ENCODE results near the gene AGPS.

AGPS gene

DNA sequence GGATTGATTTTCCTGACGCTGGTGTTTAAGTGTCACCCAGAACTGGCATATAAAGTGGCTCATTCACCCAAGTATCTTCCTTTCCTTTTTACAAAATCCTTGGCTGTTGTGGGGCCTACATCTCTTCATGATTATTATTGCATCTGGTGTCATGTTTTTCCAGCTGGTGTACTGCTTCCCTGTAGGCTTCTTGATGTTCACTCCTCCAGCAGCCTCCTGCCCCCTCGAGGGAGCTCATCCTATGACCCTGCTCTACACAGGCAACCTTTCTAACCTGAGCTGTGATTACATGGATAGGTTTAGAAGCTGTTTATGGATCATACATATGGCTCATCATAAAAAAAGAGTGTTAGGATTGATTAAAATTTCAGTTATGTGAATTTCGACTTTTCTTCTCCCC is 12.4 kb upstream of the AGPS start:
- 92 to 100% methylated on average over 2 to 3 of the region's 3 CpGs for WGBS, 2 experiments
- no peaks in the 10 kb centered on the region for H3K4me1 ChIP-seq (ENCODE audit: control insufficient read depth, insufficient read depth, low read length)
- H3K27ac ChIP-seq (ENCODE audit: insufficient read depth, low read depth, low read length, poor library complexity, severe bottlenecking), result no peak overlapping the region
- no peak overlapping the region for H3K4me3 ChIP-seq (ENCODE audit: insufficient read depth, low read depth, low read length)
- no peaks in the 10 kb centered on the region for H3K36me3 ChIP-seq (ENCODE audit: control insufficient read depth, insufficient read depth, low read length)
- H3K27me3 ChIP-seq (ENCODE audit: control insufficient read depth, insufficient read depth, low read length, poor library complexity, severe bottlenecking), result no peaks in the 10 kb centered on the region
- no peaks in the 10 kb centered on the region for H3K9me3 ChIP-seq (ENCODE audit: control insufficient read depth, low read length)

DNA sequence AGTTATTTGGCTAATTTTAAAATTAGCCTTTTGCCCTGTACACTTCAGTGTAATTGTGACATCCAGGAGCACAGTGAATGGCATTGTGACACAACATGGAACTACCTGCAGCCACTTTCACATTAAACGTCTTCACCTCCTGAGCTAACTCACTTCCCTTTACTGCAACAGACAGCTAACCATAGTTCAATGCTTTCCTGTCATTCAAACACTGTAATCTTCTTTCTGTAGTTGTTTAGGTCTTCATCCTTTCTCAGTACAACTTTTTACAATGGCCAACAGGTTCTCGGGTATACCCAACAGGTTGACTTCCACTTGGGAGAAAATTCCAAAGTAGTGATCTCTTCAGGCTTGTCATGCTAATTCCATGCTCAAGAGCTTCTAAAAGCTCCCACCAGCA is 8.6 kb upstream of the AGPS start:
- no peaks in the 10 kb centered on the region for H3K9me3 ChIP-seq (ENCODE audit: control insufficient read depth, low read length)
- no peaks in the 10 kb centered on the region for H3K36me3 ChIP-seq (ENCODE audit: control insufficient read depth, insufficient read depth, low read length)
- 52 to 54% methylated on average over 2 of the region's 2 CpGs for WGBS, 2 experiments
- no peaks in the 10 kb centered on the region for H3K27me3 ChIP-seq (ENCODE audit: control insufficient read depth, insufficient read depth, low read length, poor library complexity, severe bottlenecking)
- H3K4me3 ChIP-seq (ENCODE audit: insufficient read depth, low read depth, low read length), result no peak overlapping the region
- H3K4me1 ChIP-seq (ENCODE audit: control insufficient read depth, insufficient read depth, low read length), result no peaks in the 10 kb centered on the region
- no peak overlapping the region for H3K27ac ChIP-seq (ENCODE audit: insufficient read depth, low read depth, low read length, poor library complexity, severe bottlenecking)

DNA sequence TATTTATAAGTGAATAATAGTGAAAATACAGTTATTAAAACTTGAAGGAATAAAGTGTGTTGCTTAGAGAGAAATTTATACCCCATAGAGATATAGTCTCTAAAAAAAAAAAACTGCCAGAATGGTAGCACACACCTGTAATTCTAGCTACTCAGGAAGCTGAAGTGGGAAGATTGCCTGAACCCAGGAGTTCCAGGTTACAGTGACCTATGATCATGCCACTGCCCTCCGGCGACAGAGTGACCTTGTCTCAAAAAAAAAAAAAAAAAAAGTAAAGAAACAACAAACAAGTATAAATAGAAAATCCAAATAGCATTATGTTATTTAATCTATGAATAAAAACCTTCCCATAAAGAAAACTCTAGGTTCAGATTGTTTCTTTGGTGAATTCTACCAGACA is 7.4 kb upstream of the AGPS start:
- H3K27ac ChIP-seq (ENCODE audit: insufficient read depth, low read depth, low read length, poor library complexity, severe bottlenecking), result no peak overlapping the region
- H3K4me3 ChIP-seq (ENCODE audit: insufficient read depth, low read depth, low read length), result no peak overlapping the region
- no peaks in the 10 kb centered on the region for H3K9me3 ChIP-seq (ENCODE audit: control insufficient read depth, low read length)
- WGBS, 2 experiments, result 100% methylated on average over 2 of the region's 2 CpGs; no CpG with 5 or more reads in 1 of the 2 experiments
- no peaks in the 10 kb centered on the region for H3K27me3 ChIP-seq (ENCODE audit: control insufficient read depth, insufficient read depth, low read length, poor library complexity, severe bottlenecking)
- no peaks in the 10 kb centered on the region for H3K36me3 ChIP-seq (ENCODE audit: control insufficient read depth, insufficient read depth, low read length)
- H3K4me1 ChIP-seq (ENCODE audit: control insufficient read depth, insufficient read depth, low read length), result no peaks in the 10 kb centered on the region

DNA sequence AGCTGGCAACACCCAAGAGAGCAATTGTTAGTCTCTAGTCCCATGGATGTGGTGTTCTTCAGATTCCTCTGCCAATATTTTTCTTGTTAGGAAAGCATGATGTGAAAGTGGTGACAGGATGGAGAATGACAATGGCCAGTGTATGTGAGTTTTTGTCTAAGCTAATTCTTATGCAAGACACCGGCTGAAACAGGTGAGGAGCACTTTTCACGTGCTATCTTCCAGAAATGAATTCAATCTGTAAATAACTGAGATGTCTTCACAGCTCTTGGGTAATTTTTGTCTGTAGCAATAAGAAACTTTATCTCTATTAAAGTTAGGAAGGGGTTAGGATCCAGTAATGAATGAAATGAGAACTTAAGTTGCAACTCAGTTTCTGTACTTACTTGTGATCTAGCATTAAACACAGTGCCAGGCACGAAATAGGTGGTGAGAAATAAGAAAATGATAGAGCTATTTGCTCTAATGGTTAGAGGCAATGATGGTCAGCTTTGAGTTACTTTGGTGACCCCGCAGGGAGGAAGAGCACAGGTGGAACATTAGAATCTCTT is 676 bp upstream of the AGPS start:
- Histone ChIP-seq H3K4me3 (ENCODE audit: insufficient read depth, low read depth, low read length) (peak overlapping the region; percentile 80), H3K27ac (ENCODE audit: insufficient read depth, low read depth, low read length, poor library complexity, severe bottlenecking) (no peak overlapping the region)
- 71 to 81% methylated on average over 4 of the region's 4 CpGs for WGBS, 2 experiments

GRCh38 chr2:177393203-177393755 is 706 bp downstream of the AGPS start:
- H3K4me1 ChIP-seq (ENCODE audit: control insufficient read depth, insufficient read depth, low read length), result peaks cover 18% of the 10 kb centered on the region
- no peaks in the 10 kb centered on the region for H3K36me3 ChIP-seq (ENCODE audit: control insufficient read depth, insufficient read depth, low read length)
- H3K9me3 ChIP-seq (ENCODE audit: control insufficient read depth, low read length), result no peaks in the 10 kb centered on the region
- peak overlapping the region; percentile 80 for H3K4me3 ChIP-seq (ENCODE audit: insufficient read depth, low read depth, low read length)
- H3K27me3 ChIP-seq (ENCODE audit: control insufficient read depth, insufficient read depth, low read length, poor library complexity, severe bottlenecking), result no peaks in the 10 kb centered on the region
- no peak overlapping the region for H3K27ac ChIP-seq (ENCODE audit: insufficient read depth, low read depth, low read length, poor library complexity, severe bottlenecking)
- 25% methylated on average over 8 of the region's 8 CpGs for WGBS, 2 experiments

More for the DNA sequence above, 676 bp upstream of the AGPS start:
- Histone ChIP-seq H3K27me3 (ENCODE audit: control insufficient read depth, insufficient read depth, low read length, poor library complexity, severe bottlenecking) (no peaks in the 10 kb centered on the region), H3K4me1 (ENCODE audit: control insufficient read depth, insufficient read depth, low read length) (peaks cover 18% of the 10 kb centered on the region), H3K36me3 (ENCODE audit: control insufficient read depth, insufficient read depth, low read length) (no peaks in the 10 kb centered on the region), H3K9me3 (ENCODE audit: control insufficient read depth, low read length) (no peaks in the 10 kb centered on the region)

GRCh38 chr2:177393824-177394593 is 1.4 kb downstream of the AGPS start:
- H3K36me3 ChIP-seq (ENCODE audit: control insufficient read depth, insufficient read depth, low read length), result no peaks in the 10 kb centered on the region
- peak overlapping the region; percentile 80 for H3K4me3 ChIP-seq (ENCODE audit: insufficient read depth, low read depth, low read length)
- H3K9me3 ChIP-seq (ENCODE audit: control insufficient read depth, low read length), result no peaks in the 10 kb centered on the region
- 75 to 86% methylated on average over 7 to 8 of the region's 8 CpGs for WGBS, 2 experiments
- H3K27ac ChIP-seq (ENCODE audit: insufficient read depth, low read depth, low read length, poor library complexity, severe bottlenecking), result no peak overlapping the region
- H3K4me1 ChIP-seq (ENCODE audit: control insufficient read depth, insufficient read depth, low read length), result peaks cover 18% of the 10 kb centered on the region
- no peaks in the 10 kb centered on the region for H3K27me3 ChIP-seq (ENCODE audit: control insufficient read depth, insufficient read depth, low read length, poor library complexity, severe bottlenecking)

GRCh38 chr2:177394594-177394973 is 2.0 kb downstream of the AGPS start:
- Histone ChIP-seq H3K4me1 (ENCODE audit: control insufficient read depth, insufficient read depth, low read length) (peaks cover 18% of the 10 kb centered on the region), H3K4me3 (ENCODE audit: insufficient read depth, low read depth, low read length) (no peak overlapping the region)
- 90 to 92% methylated on average over 3 of the region's 3 CpGs for WGBS, 2 experiments

GRCh38 chr2:177395351-177396065 is 2.9 kb downstream of the AGPS start:
- 90 to 95% methylated on average over 3 of the region's 3 CpGs for WGBS, 2 experiments
- Histone ChIP-seq H3K27ac (ENCODE audit: insufficient read depth, low read depth, low read length, poor library complexity, severe bottlenecking) (no peak overlapping the region), H3K36me3 (ENCODE audit: control insufficient read depth, insufficient read depth, low read length) (no peaks in the 10 kb centered on the region), H3K4me1 (ENCODE audit: control insufficient read depth, insufficient read depth, low read length) (peaks cover 18% of the 10 kb centered on the region), H3K9me3 (ENCODE audit: control insufficient read depth, low read length) (no peaks in the 10 kb centered on the region), H3K27me3 (ENCODE audit: control insufficient read depth, insufficient read depth, low read length, poor library complexity, severe bottlenecking) (no peaks in the 10 kb centered on the region), H3K4me3 (ENCODE audit: insufficient read depth, low read depth, low read length) (no peak overlapping the region)

More at GRCh38 chr2:177394594-177394973, 2.0 kb downstream of the AGPS start:
- no peaks in the 10 kb centered on the region for H3K27me3 ChIP-seq (ENCODE audit: control insufficient read depth, insufficient read depth, low read length, poor library complexity, severe bottlenecking)
- no peaks in the 10 kb centered on the region for H3K36me3 ChIP-seq (ENCODE audit: control insufficient read depth, insufficient read depth, low read length)
- no peak overlapping the region for H3K27ac ChIP-seq (ENCODE audit: insufficient read depth, low read depth, low read length, poor library complexity, severe bottlenecking)
- H3K9me3 ChIP-seq (ENCODE audit: control insufficient read depth, low read length), result no peaks in the 10 kb centered on the region

DNA sequence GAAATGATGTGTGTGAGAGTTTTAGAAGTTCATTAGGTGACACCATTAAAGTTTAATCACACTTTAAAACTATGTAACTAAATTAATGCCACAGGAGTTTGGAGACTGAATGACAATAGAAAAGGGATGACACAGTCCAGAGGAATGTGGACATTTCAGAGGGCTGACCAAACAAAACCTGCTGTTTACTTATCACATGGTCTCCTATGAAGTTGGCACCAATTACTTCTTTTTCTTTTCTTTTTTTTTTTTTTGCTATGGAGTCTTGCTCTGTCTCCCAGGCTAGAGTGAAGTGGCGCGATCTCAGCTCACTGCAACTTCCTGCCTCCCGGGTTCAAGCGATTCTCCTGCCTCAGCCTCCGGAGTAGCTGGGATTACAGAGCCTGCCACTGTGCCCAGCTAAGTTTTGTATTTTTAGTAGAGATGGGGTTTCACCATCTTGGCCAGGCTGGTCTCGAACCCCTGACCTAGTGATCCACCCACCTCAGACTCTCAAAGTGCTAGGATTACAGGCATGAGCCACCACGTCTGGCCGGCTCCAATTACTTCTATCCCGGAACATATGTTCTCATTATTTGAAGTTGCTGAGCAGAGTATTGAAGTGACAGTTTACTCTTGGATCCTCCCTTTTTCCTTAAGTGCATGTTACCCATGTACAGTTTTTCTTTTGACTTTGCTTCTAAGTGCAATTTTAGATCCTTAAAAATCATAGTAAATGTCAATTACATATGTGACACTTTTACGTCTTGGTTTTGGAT is 4.3 kb downstream of the AGPS start:
- Histone ChIP-seq H3K27ac (ENCODE audit: insufficient read depth, low read depth, low read length, poor library complexity, severe bottlenecking) (no peak overlapping the region), H3K36me3 (ENCODE audit: control insufficient read depth, insufficient read depth, low read length) (no peaks in the 10 kb centered on the region), H3K4me1 (ENCODE audit: control insufficient read depth, insufficient read depth, low read length) (peaks cover 15% of the 10 kb centered on the region), H3K9me3 (ENCODE audit: control insufficient read depth, low read length) (no peaks in the 10 kb centered on the region), H3K4me3 (ENCODE audit: insufficient read depth, low read depth, low read length) (no peak overlapping the region), H3K27me3 (ENCODE audit: control insufficient read depth, insufficient read depth, low read length, poor library complexity, severe bottlenecking) (no peaks in the 10 kb centered on the region)
- WGBS, 2 experiments, result 90 to 96% methylated on average over 9 to 10 of the region's 10 CpGs

Measured in ectodermal cell (in vitro differentiated cells).